Upper lobe of right lung (tissue), 1 donor: ENCODE measurements around the gene TJP3. TPM values are rescaled to one million over a fixed set of nuclear protein-coding genes. Genes with fewer than 3 reads are reported as not detected.

Experiments
- ATAC-seq: fragments of 200-7000 bp; cut with Tn5 transposase; one replicate; pipeline ENCODE4 v1.9.1; 2020; ENCODE audit warnings: mild to moderate bottlenecking, moderate library complexity
- DNase-seq: peaks from one replicate; pipeline ENCODE4 v3.0.0-alpha.2; 2020
- H3K27ac ChIP-seq: fragments of 200-600 bp; one replicate; pipeline ENCODE4 v1.8.0; 2022
- H3K27me3 ChIP-seq: fragments of 200-600 bp; one replicate; pipeline ENCODE4 v1.8.0; 2022; ENCODE audit warnings: mild to moderate bottlenecking
- H3K36me3 ChIP-seq: fragments of 200-600 bp; one replicate; pipeline ENCODE4 v1.8.0; 2022
- H3K4me1 ChIP-seq: fragments of 200-600 bp; one replicate; pipeline ENCODE4 v1.8.0; 2022
- H3K4me3 ChIP-seq: fragments of 200-600 bp; one replicate; pipeline ENCODE4 v1.8.0; 2022; ENCODE audit warnings: mild to moderate bottlenecking
- H3K9me3 ChIP-seq: fragments of 200-600 bp; one replicate; pipeline ENCODE4 v1.8.0; 2022
- intact Hi-C: fragments of 100-400 bp; cut with DNase I; formaldehyde crosslinking; loops from one replicate; pipeline ENCODE4 v1.11.0; 2022
- total RNA-seq: library from RNA; stranded (reverse); fragmentation: NEBNext Ultra II Directional; extraction: Animal tissue kit (Norgen Biotek cat#: 25700); gene quantifications from one replicate; pipeline ENCODE4 v1.2.1, GENCODE V29; 2021
- TF ChIP-seq, protein P1 (sequence below): fragments of 200-600 bp; IDR thresholded peaks from one replicate; pipeline ENCODE4 v1.8.0; 2022; ENCODE audit warnings: antibody characterized with exemption
- donor health status: DM: no; HTN: yes; CAD: no; lungs with severe emphysema.

Gene TJP3
- total RNA-seq, 1 donor from 2014 or later = 23.0 TPM

DNA sequence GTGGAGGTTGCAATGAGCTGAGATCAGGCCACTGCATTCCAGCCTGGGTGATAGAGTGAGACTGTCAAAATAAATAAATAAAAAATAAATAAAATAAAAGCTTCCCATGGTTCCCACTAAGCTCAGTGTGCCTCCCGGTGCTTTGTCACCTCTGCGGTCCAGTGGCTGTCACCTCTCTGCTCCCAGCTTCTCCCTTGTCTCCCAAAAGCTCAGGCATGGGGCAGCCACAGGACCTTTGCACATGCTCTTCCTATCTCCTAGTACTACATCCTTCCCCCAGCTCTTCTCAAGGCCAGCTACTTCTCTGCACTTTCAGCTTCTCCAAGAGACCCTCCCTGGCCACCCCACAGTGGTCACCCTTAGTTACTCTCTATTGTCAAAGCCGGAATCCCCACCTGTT is 85.6 kb downstream of the TJP3 start:
- ATAC-seq = no peak
- no peaks in the 10 kb centered on the region for H3K9me3 ChIP-seq
- TF ChIP-seq, protein P1, sequence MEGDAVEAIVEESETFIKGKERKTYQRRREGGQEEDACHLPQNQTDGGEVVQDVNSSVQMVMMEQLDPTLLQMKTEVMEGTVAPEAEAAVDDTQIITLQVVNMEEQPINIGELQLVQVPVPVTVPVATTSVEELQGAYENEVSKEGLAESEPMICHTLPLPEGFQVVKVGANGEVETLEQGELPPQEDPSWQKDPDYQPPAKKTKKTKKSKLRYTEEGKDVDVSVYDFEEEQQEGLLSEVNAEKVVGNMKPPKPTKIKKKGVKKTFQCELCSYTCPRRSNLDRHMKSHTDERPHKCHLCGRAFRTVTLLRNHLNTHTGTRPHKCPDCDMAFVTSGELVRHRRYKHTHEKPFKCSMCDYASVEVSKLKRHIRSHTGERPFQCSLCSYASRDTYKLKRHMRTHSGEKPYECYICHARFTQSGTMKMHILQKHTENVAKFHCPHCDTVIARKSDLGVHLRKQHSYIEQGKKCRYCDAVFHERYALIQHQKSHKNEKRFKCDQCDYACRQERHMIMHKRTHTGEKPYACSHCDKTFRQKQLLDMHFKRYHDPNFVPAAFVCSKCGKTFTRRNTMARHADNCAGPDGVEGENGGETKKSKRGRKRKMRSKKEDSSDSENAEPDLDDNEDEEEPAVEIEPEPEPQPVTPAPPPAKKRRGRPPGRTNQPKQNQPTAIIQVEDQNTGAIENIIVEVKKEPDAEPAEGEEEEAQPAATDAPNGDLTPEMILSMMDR = no peak
- no peak overlapping the region for H3K4me3 ChIP-seq
- no peaks in the 10 kb centered on the region for H3K27me3 ChIP-seq
- H3K27ac ChIP-seq = no peak overlapping the region
- intact Hi-C loops = no loop called here
- no peaks in the 10 kb centered on the region for H3K4me1 ChIP-seq
- DNase-seq = no peak
- no peaks in the 10 kb centered on the region for H3K36me3 ChIP-seq

DNA sequence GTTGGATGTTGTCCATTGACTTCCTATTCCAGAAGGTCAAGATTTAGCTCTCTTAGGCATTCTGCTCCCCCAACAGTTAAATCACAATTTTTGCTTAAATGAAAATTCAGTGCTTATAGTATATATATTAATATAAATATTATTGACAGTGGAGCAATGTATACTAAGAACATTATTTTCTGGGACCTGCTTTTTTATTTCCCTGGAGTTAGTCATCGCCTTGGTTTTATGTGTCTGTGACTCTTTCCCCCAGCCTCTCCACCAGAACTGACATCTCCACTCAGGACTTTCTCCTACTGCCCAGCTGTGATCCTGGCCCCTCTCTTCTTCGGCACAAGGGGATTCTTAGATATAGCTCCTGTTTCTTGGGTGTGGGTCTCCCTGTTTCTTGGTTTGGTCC is 88.2 kb downstream of the TJP3 start:
- TF ChIP-seq, protein P1 = no peak
- Histone ChIP-seq H3K36me3 (no peaks in the 10 kb centered on the region), H3K4me1 (peaks cover 5% of the 10 kb centered on the region), H3K4me3 (no peak overlapping the region), H3K27ac (no peak overlapping the region), H3K27me3 (peaks cover 14% of the 10 kb centered on the region), H3K9me3 (no peaks in the 10 kb centered on the region)
- intact Hi-C loops = no loop called here
- ATAC-seq (no peak), DNase-seq (no peak)

DNA sequence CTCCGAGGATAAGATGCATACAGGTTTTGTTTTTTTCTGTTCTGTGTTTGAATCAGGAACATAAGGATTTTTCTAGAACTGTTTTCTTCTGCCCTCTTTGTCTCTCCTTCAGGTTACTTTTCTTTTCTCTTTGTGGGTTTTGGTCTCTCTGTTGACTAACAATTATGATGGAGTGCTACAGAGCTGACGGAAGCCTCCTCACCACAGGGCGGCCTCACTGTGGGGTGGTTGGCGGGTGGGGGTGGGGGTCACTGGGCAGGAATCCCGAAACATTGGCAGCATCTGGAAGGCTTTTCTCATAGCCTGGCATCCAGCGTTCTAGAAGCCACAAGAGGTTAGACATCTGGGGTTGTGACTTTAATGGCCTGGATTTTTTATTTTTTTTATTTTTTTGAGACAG is 90.0 kb downstream of the TJP3 start:
- no peak overlapping the region for H3K27ac ChIP-seq
- DNase-seq (no peak), ATAC-seq (no peak)
- peaks cover 26% of the 10 kb centered on the region for H3K27me3 ChIP-seq
- intact Hi-C loops = no loop called here
- TF ChIP-seq, protein P1 = no peak
- no peaks in the 10 kb centered on the region for H3K36me3 ChIP-seq
- H3K4me1 ChIP-seq = peaks cover 11% of the 10 kb centered on the region
- no peak overlapping the region for H3K4me3 ChIP-seq
- no peaks in the 10 kb centered on the region for H3K9me3 ChIP-seq

Other genes starting within 250 kb of the TJP3 start
- gene SMIM24, start 227.9 kb upstream of the TJP3 start, total RNA-seq = not detected
- not detected for gene SMIM44, start 224.9 kb upstream of the TJP3 start, total RNA-seq
- 12.2 TPM for gene DOHH, start 207.7 kb upstream of the TJP3 start, total RNA-seq
- gene FZR1, start 202.1 kb upstream of the TJP3 start, total RNA-seq = 30.8 TPM
- 3.2 TPM for gene TEKTIP1, start 169.2 kb upstream of the TJP3 start, total RNA-seq
- 95.9 TPM for gene MFSD12, start 150.8 kb upstream of the TJP3 start, total RNA-seq
- gene HMG20B, start 135.4 kb upstream of the TJP3 start, total RNA-seq = 60.0 TPM
- gene GIPC3, start 122.9 kb upstream of the TJP3 start, total RNA-seq = 6.5 TPM
- 4.7 TPM for gene TBXA2R, start 101.5 kb upstream of the TJP3 start, total RNA-seq
- gene CACTIN, start 81.6 kb upstream of the TJP3 start, total RNA-seq = 24.3 TPM
- gene PIP5K1C, start 7.9 kb upstream of the TJP3 start, total RNA-seq = 42.1 TPM
- 21.9 TPM for gene APBA3, start 53.3 kb downstream of the TJP3 start, total RNA-seq
- 59.7 TPM for gene MRPL54, start 54.3 kb downstream of the TJP3 start, total RNA-seq
- gene RAX2, start 63.8 kb downstream of the TJP3 start, total RNA-seq = not detected
- 22.6 TPM for gene MATK, start 78.0 kb downstream of the TJP3 start, total RNA-seq
- gene ZFR2, start 160.7 kb downstream of the TJP3 start, total RNA-seq = 0.55 TPM
- gene ATCAY, start 172.3 kb downstream of the TJP3 start, total RNA-seq = not detected
- 1.6 TPM for gene NMRK2, start 224.7 kb downstream of the TJP3 start, total RNA-seq